Measurements from ENCODE around the gene CPE. TPM values are rescaled to one million over a fixed set of nuclear protein-coding genes. Genes with fewer than 3 reads are reported as not detected.

The CPE gene
- total RNA-seq, 2 donors from 2014 or later, result 395 to 458 TPM

- peaks cover 9% of the 10 kb centered on the region for H3K36me3 ChIP-seq
- H3K4me3 ChIP-seq, result no peak overlapping the region
- H3K27me3 ChIP-seq (replicated peaks; ENCODE audit: insufficient read depth), result no peaks in the 10 kb centered on the region
- no peak for ATAC-seq (ENCODE audit: insufficient number of reproducible peaks, low FRiP score, low read depth)
- no peak for DNase-seq (ENCODE audit: low spot score)
- no peaks in the 10 kb centered on the region for H3K9me3 ChIP-seq
- no peak overlapping the region for H3K27ac ChIP-seq
- TF ChIP-seq, protein P1, sequence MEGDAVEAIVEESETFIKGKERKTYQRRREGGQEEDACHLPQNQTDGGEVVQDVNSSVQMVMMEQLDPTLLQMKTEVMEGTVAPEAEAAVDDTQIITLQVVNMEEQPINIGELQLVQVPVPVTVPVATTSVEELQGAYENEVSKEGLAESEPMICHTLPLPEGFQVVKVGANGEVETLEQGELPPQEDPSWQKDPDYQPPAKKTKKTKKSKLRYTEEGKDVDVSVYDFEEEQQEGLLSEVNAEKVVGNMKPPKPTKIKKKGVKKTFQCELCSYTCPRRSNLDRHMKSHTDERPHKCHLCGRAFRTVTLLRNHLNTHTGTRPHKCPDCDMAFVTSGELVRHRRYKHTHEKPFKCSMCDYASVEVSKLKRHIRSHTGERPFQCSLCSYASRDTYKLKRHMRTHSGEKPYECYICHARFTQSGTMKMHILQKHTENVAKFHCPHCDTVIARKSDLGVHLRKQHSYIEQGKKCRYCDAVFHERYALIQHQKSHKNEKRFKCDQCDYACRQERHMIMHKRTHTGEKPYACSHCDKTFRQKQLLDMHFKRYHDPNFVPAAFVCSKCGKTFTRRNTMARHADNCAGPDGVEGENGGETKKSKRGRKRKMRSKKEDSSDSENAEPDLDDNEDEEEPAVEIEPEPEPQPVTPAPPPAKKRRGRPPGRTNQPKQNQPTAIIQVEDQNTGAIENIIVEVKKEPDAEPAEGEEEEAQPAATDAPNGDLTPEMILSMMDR (IDR thresholded peaks at IDR 0.05), result no peak
- peaks cover 13 to 22% of the 10 kb centered on the region in 2 donors for H3K4me1 ChIP-seq (ENCODE audit: control insufficient read depth in 1 of 2, low read depth in 2 of 2)
Measured at GRCh38 chr4:165472943-165473676, 94.3 kb downstream of the CPE start.

DNA sequence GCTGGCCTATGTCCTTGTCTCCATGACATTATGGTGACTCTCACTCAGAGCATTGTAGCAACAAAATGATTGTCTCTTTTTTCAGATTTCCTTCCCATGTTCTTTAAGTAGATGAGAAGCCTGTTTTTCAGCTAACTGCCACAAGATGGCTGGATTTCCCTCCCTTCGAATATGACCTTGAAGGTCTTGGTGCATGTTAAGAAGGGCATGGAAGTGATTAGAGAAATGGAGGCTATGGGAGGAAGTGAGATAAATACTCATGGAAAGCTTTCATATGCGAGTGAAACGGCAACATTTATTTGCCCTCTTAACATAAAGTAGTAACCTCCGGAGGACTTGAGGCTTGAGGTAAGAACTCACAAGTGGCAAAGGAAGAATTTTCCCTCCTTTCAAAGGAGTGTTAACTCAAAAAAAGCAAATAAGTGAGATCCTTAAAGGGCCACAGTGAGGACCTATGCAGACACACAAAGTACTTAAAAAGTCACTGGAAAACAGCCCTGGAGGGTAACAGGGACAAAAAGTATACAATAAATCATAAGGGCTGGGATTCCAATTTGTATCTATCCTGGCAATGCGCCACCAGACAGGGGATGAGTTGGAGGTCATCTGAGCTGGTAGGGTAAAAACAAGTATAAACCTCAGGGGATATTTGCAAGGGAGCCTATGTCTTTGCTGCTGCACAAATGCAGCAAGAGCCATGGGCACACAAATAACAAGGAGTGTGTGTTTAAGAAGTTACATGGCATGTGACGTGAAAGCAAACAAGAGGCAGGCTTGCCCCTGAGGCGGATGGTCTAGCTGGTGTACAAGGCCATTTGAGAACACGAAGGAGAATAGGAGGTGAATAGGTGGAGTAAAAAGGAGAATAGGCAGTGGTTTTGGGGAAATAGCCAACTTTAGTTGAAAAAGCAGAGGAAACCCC lies 96.2 kb downstream of the CPE start:
- Histone ChIP-seq H3K27ac (no peak overlapping the region), H3K4me3 (no peak overlapping the region), H3K4me1 (ENCODE audit: control insufficient read depth in 1 of 2, low read depth in 2 of 2) (peaks cover 13 to 22% of the 10 kb centered on the region in 2 donors), H3K9me3 (no peaks in the 10 kb centered on the region), H3K36me3 (no peaks in the 10 kb centered on the region), H3K27me3 (replicated peaks; ENCODE audit: insufficient read depth) (no peaks in the 10 kb centered on the region)
- DNase-seq (ENCODE audit: low spot score), result no peak
- no peak for ATAC-seq (ENCODE audit: insufficient number of reproducible peaks, low FRiP score, low read depth)
- TF ChIP-seq, protein P1 (IDR thresholded peaks at IDR 0.05), result no peak

GRCh38 chr4:165475706-165476070 lies 96.9 kb downstream of the CPE start:
- ATAC-seq (ENCODE audit: insufficient number of reproducible peaks, low FRiP score, low read depth), result no peak
- TF ChIP-seq, protein P1 (IDR thresholded peaks at IDR 0.05), result no peak
- no peaks in the 10 kb centered on the region for H3K27me3 ChIP-seq (replicated peaks; ENCODE audit: insufficient read depth)
- no peak overlapping the region for H3K27ac ChIP-seq
- DNase-seq (ENCODE audit: low spot score), result no peak
- H3K36me3 ChIP-seq, result no peaks in the 10 kb centered on the region
- no peak overlapping the region for H3K4me3 ChIP-seq
- peaks cover 13 to 22% of the 10 kb centered on the region in 2 donors for H3K4me1 ChIP-seq (ENCODE audit: control insufficient read depth in 1 of 2, low read depth in 2 of 2)
- no peaks in the 10 kb centered on the region for H3K9me3 ChIP-seq

GRCh38 chr4:165476214-165477098 lies 97.6 kb downstream of the CPE start:
- DNase-seq (ENCODE audit: low spot score) (no peak), ATAC-seq (ENCODE audit: insufficient number of reproducible peaks, low FRiP score, low read depth) (no peak)
- H3K27me3 ChIP-seq (replicated peaks; ENCODE audit: insufficient read depth), result no peaks in the 10 kb centered on the region
- H3K4me3 ChIP-seq, result no peak overlapping the region
- peak overlapping the region in 1 of 2 donors; percentile 34 for H3K27ac ChIP-seq
- H3K36me3 ChIP-seq, result no peaks in the 10 kb centered on the region
- H3K9me3 ChIP-seq, result no peaks in the 10 kb centered on the region
- TF ChIP-seq, protein P1 (IDR thresholded peaks at IDR 0.05), result no peak
- peaks cover 13 to 28% of the 10 kb centered on the region in 2 donors for H3K4me1 ChIP-seq (ENCODE audit: control insufficient read depth in 1 of 2, low read depth in 2 of 2)
